Body of pancreas (tissue), 4 donors: ENCODE measurements around the gene MPND.

Experiments
- POLR2A ChIP-seq, 3 donors: fragments of 450-650 bp; IDR thresholded peaks; one replicate each; pipeline ENCODE4 v1.6.1; 2016; ENCODE audit warnings: antibody characterized with exemption in 3 of 3, mild to moderate bottlenecking in 2 of 3
- TF ChIP-seq, protein P1 (sequence below), 7 experiments: fragments of 450-650 bp in 4 of 7; fragments of 200-600 bp in 3 of 7; sonication (generic) in 3 of 7; IDR thresholded peaks; one replicate each; pipeline ENCODE4 v1.5.1; 2016 to 2019; ENCODE audit warnings: antibody characterized with exemption in 7 of 7

DNA sequence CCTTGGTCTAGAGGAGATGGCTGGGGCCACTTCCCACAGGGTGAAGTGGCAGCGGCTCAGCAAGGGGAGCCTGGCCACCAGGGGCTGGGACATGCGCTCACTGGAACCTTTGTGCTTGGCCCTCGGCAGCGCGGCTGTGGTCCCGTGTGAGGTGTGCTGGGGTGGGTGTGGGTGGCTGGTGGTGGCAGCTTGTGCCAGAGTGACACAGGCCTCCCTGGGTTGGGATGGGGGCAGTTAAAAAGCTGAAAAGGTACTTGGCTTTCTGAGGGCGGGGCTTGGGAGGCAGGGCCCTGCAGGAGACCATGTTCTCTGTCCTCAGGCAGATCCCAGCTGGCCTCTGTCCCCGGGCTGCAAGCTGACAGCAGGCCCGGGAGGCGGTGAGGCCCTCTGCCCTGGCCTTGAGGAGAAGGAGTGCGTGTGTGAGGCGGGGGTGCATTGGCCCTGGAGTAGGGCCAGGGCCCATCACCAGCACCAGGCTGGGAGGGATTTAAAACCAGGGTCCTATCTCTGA lies 17.3 kb downstream of the MPND start:
- TF ChIP-seq POLR2A (IDR thresholded peaks at IDR 0.05) = no peak
- TF ChIP-seq, protein P1, sequence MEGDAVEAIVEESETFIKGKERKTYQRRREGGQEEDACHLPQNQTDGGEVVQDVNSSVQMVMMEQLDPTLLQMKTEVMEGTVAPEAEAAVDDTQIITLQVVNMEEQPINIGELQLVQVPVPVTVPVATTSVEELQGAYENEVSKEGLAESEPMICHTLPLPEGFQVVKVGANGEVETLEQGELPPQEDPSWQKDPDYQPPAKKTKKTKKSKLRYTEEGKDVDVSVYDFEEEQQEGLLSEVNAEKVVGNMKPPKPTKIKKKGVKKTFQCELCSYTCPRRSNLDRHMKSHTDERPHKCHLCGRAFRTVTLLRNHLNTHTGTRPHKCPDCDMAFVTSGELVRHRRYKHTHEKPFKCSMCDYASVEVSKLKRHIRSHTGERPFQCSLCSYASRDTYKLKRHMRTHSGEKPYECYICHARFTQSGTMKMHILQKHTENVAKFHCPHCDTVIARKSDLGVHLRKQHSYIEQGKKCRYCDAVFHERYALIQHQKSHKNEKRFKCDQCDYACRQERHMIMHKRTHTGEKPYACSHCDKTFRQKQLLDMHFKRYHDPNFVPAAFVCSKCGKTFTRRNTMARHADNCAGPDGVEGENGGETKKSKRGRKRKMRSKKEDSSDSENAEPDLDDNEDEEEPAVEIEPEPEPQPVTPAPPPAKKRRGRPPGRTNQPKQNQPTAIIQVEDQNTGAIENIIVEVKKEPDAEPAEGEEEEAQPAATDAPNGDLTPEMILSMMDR (IDR thresholded peaks at IDR 0.05) = no peak
